Smooth muscle cell (in vitro differentiated cells): ENCODE measurements around the gene SEC16A. TPM values are rescaled to one million over a fixed set of nuclear protein-coding genes. Genes with fewer than 3 reads are reported as not detected.

Experiments
- DNase-seq: peaks from one replicate; lab custom pipeline; 2025; ENCODE audit not compliant: unreplicated experiment; lab: John Stamatoyannopoulos, UW
- H2AFZ ChIP-seq: fragments of 200-600 bp; sonication (generic); 2 replicates; pipeline ENCODE4 v1.6.0; 2016; ENCODE audit warnings: antibody characterized with exemption, low read depth, mild to moderate bottlenecking
- H3F3A ChIP-seq: fragments of 200-600 bp; sonication (generic); 2 replicates; pipeline ENCODE4 v1.6.0; 2017; ENCODE audit warnings: antibody characterized with exemption, low read depth
- H3K27ac ChIP-seq: fragments of 200-600 bp; sonication (generic); 2 replicates; pipeline ENCODE4 v1.5.1; 2016; ENCODE audit warnings: low read depth, mild to moderate bottlenecking
- H3K27me3 ChIP-seq: fragments of 200-600 bp; sonication (generic); 2 replicates; pipeline ENCODE4 v1.6.1; 2016; ENCODE audit warnings: low read depth, mild to moderate bottlenecking
- H3K36me3 ChIP-seq: fragments of 200-600 bp; sonication (generic); 2 replicates; pipeline ENCODE4 v1.5.1; 2016; ENCODE audit warnings: low read depth
- H3K4me1 ChIP-seq: fragments of 200-600 bp; sonication (generic); 2 replicates; pipeline ENCODE4 v1.5.1; 2016; ENCODE audit warnings: low read depth
- H3K4me2 ChIP-seq: fragments of 200-600 bp; sonication (generic); 2 replicates; pipeline ENCODE4 v1.6.0; 2016; ENCODE audit warnings: mild to moderate bottlenecking
- H3K4me3 ChIP-seq: fragments of 200-600 bp; sonication (generic); 2 replicates; pipeline ENCODE4 v1.5.1; 2016; ENCODE audit warnings: mild to moderate bottlenecking
- H3K79me2 ChIP-seq: fragments of 200-600 bp; sonication (generic); 2 replicates; pipeline ENCODE4 v1.6.0; 2016; ENCODE audit warnings: low read depth, mild to moderate bottlenecking
- H3K9ac ChIP-seq: fragments of 200-600 bp; sonication (generic); 2 replicates; pipeline ENCODE4 v1.6.0; 2016; ENCODE audit warnings: low read depth
- H3K9me3 ChIP-seq: fragments of 200-600 bp; sonication (generic); replicated peaks from 2 replicates; pipeline ENCODE4 v1.5.1; 2016; ENCODE audit warnings: low read depth
- H4K20me1 ChIP-seq: fragments of 200-600 bp; sonication (generic); 2 replicates; pipeline ENCODE4 v1.6.0; 2016; ENCODE audit warnings: low read depth
- WGBS: methylation state at CpG from one replicate; pipeline ENCODE4 v1.1.7; 2016; ENCODE audit warnings: low lambda C conversion rate; 5-methylcytosine and 5-hydroxymethylcytosine counted together
- polyA plus RNA-seq: library from polyadenylated mRNA; unstranded; fragments of >200 nt; fragmentation: Nextera tagmentation; extraction: Ambion mirVana; gene quantifications from 2 replicates; pipeline ENCODE4 v1.2.1, GENCODE V29; 2016
- total RNA-seq: library from RNA; depleted of rRNA; stranded (reverse); fragments of >200 nt; gene quantifications from 2 replicates; pipeline ENCODE4 v1.2.3, GENCODE V29; 2014
- TF ChIP-seq, protein P1 (sequence below): fragments of 200-600 bp; sonication (generic); IDR thresholded peaks from 2 replicates; pipeline ENCODE4 v1.5.1; 2017; ENCODE audit warnings: borderline replicate concordance, mild to moderate bottlenecking, antibody characterized with exemption; ENCODE audit not compliant: insufficient read depth, poor library complexity, severe bottlenecking

Gene SEC16A
- total and polyA plus RNA-seq, 2 experiments from 2014 or later: 45.7 to 56.8 TPM

DNA sequence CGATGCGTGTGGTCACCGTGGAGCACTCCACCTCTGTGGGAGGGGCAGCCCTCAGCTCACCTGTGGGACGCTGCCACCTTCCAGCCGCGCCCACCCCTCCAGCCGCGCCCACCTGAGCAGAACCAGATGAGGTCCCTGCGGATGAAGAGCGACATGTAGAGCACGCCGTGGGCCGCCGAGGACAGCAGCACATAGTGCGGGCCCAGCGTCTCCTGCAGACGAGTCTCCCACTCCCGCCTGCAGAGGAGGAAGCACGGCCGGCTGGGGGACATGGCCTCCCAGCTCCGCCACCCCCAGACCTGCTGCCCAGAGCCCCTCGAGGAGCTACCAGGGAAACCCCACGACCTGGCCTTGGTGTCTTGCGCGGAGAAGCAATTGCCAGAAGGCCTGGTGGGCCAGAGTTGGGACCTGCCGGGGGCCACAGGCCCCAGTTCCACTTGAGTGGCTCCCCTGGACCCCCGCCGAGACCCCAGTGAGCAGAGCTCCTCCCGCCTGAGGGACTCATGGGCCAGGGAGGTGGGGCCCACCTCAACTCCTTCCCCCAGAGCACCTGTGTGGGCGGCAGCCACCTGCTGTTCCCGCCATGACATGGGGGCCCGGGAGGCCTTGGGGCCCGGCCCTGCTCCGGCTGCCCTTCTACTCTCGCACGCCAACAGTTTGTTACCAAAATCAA, 49.7 kb downstream of the SEC16A start:
- H3K4me3 ChIP-seq: no peak overlapping the region
- no peaks in the 10 kb centered on the region for H3K36me3 ChIP-seq
- WGBS: 96% methylated on average over 36 of the region's 36 CpGs
- H3K79me2 ChIP-seq: peaks cover 27% of the 10 kb centered on the region
- no peak overlapping the region for H3K27ac ChIP-seq
- no peak overlapping the region for H3K4me2 ChIP-seq
- H3K4me1 ChIP-seq: peaks cover 4% of the 10 kb centered on the region
- H3K9ac ChIP-seq: no peak overlapping the region
- H4K20me1 ChIP-seq: peaks cover 57% of the 10 kb centered on the region
- H3F3A ChIP-seq: no peaks in the 10 kb centered on the region
- TF ChIP-seq, protein P1, sequence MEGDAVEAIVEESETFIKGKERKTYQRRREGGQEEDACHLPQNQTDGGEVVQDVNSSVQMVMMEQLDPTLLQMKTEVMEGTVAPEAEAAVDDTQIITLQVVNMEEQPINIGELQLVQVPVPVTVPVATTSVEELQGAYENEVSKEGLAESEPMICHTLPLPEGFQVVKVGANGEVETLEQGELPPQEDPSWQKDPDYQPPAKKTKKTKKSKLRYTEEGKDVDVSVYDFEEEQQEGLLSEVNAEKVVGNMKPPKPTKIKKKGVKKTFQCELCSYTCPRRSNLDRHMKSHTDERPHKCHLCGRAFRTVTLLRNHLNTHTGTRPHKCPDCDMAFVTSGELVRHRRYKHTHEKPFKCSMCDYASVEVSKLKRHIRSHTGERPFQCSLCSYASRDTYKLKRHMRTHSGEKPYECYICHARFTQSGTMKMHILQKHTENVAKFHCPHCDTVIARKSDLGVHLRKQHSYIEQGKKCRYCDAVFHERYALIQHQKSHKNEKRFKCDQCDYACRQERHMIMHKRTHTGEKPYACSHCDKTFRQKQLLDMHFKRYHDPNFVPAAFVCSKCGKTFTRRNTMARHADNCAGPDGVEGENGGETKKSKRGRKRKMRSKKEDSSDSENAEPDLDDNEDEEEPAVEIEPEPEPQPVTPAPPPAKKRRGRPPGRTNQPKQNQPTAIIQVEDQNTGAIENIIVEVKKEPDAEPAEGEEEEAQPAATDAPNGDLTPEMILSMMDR: no peak
- H3K9me3 ChIP-seq: no peaks in the 10 kb centered on the region
- DNase-seq: no peak
- no peak overlapping the region for H2AFZ ChIP-seq
- H3K27me3 ChIP-seq: no peaks in the 10 kb centered on the region

DNA sequence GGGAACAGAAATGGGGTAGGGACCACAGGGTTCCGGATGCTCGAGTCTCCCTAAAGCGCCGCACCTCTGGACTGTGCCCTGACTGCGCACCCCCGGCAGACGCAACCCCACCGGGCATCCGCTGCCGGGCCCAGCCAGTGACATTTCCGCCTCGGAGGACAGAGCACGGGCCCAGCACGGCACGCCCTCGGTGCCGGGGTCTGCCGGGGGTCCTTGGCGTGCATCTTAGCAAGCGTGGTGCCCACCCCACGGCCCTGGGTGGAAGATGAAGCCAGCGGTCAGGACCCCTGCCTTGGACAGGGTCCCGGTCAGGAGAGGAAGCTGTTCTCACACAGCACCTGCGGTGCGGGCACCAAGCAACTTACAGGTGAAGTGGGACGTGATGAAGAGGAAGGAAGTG, 50.2 kb downstream of the SEC16A start:
- no peaks in the 10 kb centered on the region for H3K4me1 ChIP-seq
- H3K27ac ChIP-seq: no peak overlapping the region
- peaks cover 21% of the 10 kb centered on the region for H3K79me2 ChIP-seq
- H3K4me3 ChIP-seq: no peak overlapping the region
- peaks cover 51% of the 10 kb centered on the region for H4K20me1 ChIP-seq
- no peak overlapping the region for H3K9ac ChIP-seq
- H3F3A ChIP-seq: no peaks in the 10 kb centered on the region
- no peaks in the 10 kb centered on the region for H3K27me3 ChIP-seq
- WGBS: 98% methylated on average over 26 of the region's 26 CpGs
- TF ChIP-seq, protein P1: no peak
- no peak overlapping the region for H2AFZ ChIP-seq
- no peak for DNase-seq
- no peaks in the 10 kb centered on the region for H3K9me3 ChIP-seq
- H3K36me3 ChIP-seq: no peaks in the 10 kb centered on the region
- no peak overlapping the region for H3K4me2 ChIP-seq

DNA sequence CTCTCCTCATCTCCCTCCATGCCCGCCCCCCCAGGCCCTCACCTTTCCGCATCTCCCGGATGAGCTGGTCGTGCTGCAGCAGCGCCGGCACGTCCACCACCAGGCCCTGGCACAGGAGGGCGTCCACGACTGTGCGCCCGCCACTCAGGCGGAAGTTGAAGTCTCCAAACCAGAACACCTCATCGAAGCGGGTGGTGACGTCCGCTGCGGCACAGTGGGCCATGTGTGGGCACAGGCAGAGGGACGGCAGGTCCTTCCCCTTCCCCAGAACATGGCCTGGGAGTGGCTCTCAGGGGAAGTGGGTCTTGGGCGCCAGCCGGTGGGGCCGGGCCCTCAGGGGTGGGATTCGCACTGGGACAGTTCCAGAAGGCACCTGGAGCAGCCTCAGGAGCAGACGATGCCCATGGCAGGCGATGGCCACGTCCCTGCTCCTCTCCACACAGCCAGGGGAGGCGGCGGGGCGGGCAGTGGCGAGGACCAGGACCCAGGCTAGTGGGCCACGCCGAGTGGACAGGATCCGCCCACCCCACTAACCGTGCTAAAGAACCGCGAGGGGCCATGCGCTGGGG, 51.0 kb downstream of the SEC16A start:
- WGBS: 94% methylated on average over 26 of the region's 36 CpGs
- Histone ChIP-seq H3F3A (peaks cover 3% of the 10 kb centered on the region), H3K9me3 (no peaks in the 10 kb centered on the region), H3K27me3 (no peaks in the 10 kb centered on the region), H2AFZ (no peak overlapping the region), H3K79me2 (peaks cover 14% of the 10 kb centered on the region), H4K20me1 (peaks cover 44% of the 10 kb centered on the region), H3K4me1 (no peaks in the 10 kb centered on the region), H3K4me3 (no peak overlapping the region), H3K9ac (no peak overlapping the region), H3K27ac (no peak overlapping the region), H3K36me3 (no peaks in the 10 kb centered on the region), H3K4me2 (no peak overlapping the region)
- DNase-seq: no peak
- TF ChIP-seq, protein P1: no peak
